Sigmoid colon (tissue), 7 donors: ENCODE measurements around the gene ARHGEF28. TPM values are rescaled to one million over a fixed set of nuclear protein-coding genes. Genes with fewer than 3 reads are reported as not detected.

Source experiments
- DNase-seq: peaks from one replicate; pipeline ENCODE4 v3.0.0-alpha.2; 2019
- H3K27ac ChIP-seq, 4 donors: fragments of 200-600 bp; sonication (generic); one replicate each; pipeline ENCODE4 v1.5.1; 2016 to 2019; ENCODE audit warnings: mild to moderate bottlenecking in 1 of 4
- H3K27me3 ChIP-seq, 3 donors: fragments of 200-600 bp; sonication (generic); one replicate each; pipeline ENCODE4 v1.5.1; 2019; ENCODE audit warnings: mild to moderate bottlenecking in 1 of 3
- H3K36me3 ChIP-seq, 4 donors: fragments of 200-600 bp; sonication (generic); one replicate each; pipeline ENCODE4 v1.5.1; 2016 to 2019
- H3K4me1 ChIP-seq, 4 donors: fragments of 200-600 bp; sonication (generic); one replicate each; pipeline ENCODE4 v1.5.1; 2017 to 2019
- H3K4me3 ChIP-seq, 4 donors: fragments of 200-600 bp; sonication (generic); one replicate each; pipeline ENCODE4 v1.5.1; 2017 to 2019; ENCODE audit warnings: mild to moderate bottlenecking in 2 of 4, moderate library complexity in 1 of 4
- H3K9me3 ChIP-seq, 4 donors: fragments of 200-600 bp in 3 of 4; sonication (generic) in 3 of 4; one replicate each; pipeline versions ENCODE4 v1.5.1 to v1.6.1; 2013 to 2019
- CTCF ChIP-seq, 4 experiments: fragments of 450-650 bp in 3 of 4; fragments of 200-600 bp in 1 of 4; IDR thresholded peaks; one replicate each; pipeline ENCODE4 v1.5.1; 2016 to 2019; ENCODE audit warnings: antibody characterized with exemption in 4 of 4, mild to moderate bottlenecking in 3 of 4, moderate library complexity in 2 of 4
- EP300 ChIP-seq, 4 donors: sonication (generic); formaldehyde crosslinking; IDR thresholded peaks; one replicate each; pipeline ENCODE4 v1.6.1; 2017; ENCODE audit warnings: antibody characterized with exemption in 4 of 4
- POLR2A ChIP-seq, 2 donors: fragments of 450-650 bp; IDR thresholded peaks; one replicate each; pipeline ENCODE4 v1.6.1; 2016; ENCODE audit warnings: antibody characterized with exemption in 2 of 2, mild to moderate bottlenecking in 2 of 2, moderate library complexity in 2 of 2
- POLR2AphosphoS5 ChIP-seq, 4 donors: sonication (generic); formaldehyde crosslinking; IDR thresholded peaks; one replicate each; pipeline ENCODE4 v1.6.1; 2017; ENCODE audit warnings: antibody characterized with exemption in 4 of 4
- WGBS, 2 donors: extraction: QIAGEN DNeasy Blood & Tissue Kit; methylation state at CpG; one replicate each; pipeline ENCODE4 v1.1.7; 2013; 5-methylcytosine and 5-hydroxymethylcytosine counted together
- intact Hi-C: fragments of 100-400 bp; cut with DNase I; formaldehyde crosslinking; loops from one replicate; pipeline ENCODE4 v1.15.1; 2023
- polyA plus RNA-seq, 3 donors: library from polyadenylated mRNA; stranded (reverse); fragments of 200-250 nt; gene quantifications; one replicate each; pipeline ENCODE4 v1.2.3, GENCODE V29; 2013
- total RNA-seq, 4 donors: library from RNA; depleted of rRNA; stranded (reverse); fragments of >200 nt; gene quantifications; one replicate each; pipeline ENCODE4 v1.1.0, GENCODE V29; 2016
- donor health status: healthy with polysubstance abuse.
- donor health status: Bipolar disorder and iron deficiency.
- donor health status: healthy.

Gene ARHGEF28
- total and polyA plus RNA-seq, 7 donors, result 3.0 to 6.9 (median 3.7) TPM

DNA sequence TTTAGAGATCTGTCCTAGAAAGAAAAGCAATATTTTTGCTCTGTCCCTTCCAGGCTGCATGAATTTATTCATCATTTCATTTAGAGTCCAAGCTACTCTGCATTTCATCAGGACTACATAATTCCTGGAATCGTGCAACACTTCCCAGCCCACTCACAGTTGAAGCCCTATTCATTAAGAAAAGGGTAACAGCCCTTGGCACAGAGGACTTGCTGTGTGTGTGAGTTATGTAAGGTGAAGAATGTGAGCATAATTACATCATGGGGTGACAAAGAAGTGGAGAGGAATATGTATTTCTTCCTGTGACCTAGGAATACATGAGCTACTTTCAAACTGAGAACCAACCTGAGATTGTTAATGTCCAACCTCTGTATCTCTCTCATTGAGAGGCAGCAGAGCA is 317.4 kb downstream of the ARHGEF28 start:
- intact Hi-C loops, result no loop called here
- WGBS, 2 donors, result 91 to 94% methylated on average over 1 of the region's 1 CpG
- peaks cover 0 to 6% (median 0%) of the 10 kb centered on the region in 4 donors for H3K9me3 ChIP-seq
- DNase-seq, result no peak
- no peaks in the 10 kb centered on the region for H3K36me3 ChIP-seq
- H3K27me3 ChIP-seq, result no peaks in the 10 kb centered on the region
- H3K4me1 ChIP-seq, result peaks cover 0 to 12% (median 0%) of the 10 kb centered on the region in 4 donors
- H3K4me3 ChIP-seq, result no peak overlapping the region
- TF ChIP-seq POLR2A (IDR thresholded peaks at IDR 0.05) (no peak), EP300 (IDR thresholded peaks at IDR 0.05) (no peak), CTCF (IDR thresholded peaks at IDR 0.05) (no peak)
- H3K27ac ChIP-seq, result no peak overlapping the region

DNA sequence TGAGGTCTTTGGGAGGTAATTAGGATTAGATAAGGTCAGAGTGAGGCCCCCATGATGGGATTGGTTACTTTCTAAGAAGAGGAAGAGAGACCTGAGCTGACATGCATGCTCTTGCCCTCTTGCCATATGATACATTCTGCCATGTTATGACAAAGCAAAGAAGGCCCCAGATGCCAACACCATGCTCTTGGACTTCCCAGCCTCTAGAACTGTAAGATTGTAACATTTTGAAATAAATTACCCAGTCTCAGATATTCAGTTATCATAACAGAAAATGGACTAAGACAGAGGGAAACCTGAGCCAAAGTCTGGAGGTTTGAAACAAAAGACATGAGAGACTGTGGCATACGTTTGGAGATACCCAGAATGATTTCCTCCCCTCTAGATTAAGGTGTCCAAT is 318.6 kb downstream of the ARHGEF28 start:
- H3K27me3 ChIP-seq, result no peaks in the 10 kb centered on the region
- H3K9me3 ChIP-seq, result peaks cover 0 to 6% (median 0%) of the 10 kb centered on the region in 4 donors
- H3K4me1 ChIP-seq, result peaks cover 0 to 12% (median 0%) of the 10 kb centered on the region in 4 donors
- no peak for DNase-seq
- no peaks in the 10 kb centered on the region for H3K36me3 ChIP-seq
- no peak for TF ChIP-seq EP300 (IDR thresholded peaks at IDR 0.05)
- no peak for TF ChIP-seq POLR2A (IDR thresholded peaks at IDR 0.05)
- TF ChIP-seq POLR2AphosphoS5 (IDR thresholded peaks at IDR 0.05), result no peak
- no peak for TF ChIP-seq CTCF (IDR thresholded peaks at IDR 0.05)
- intact Hi-C loops, result no loop called here
- no peak overlapping the region for H3K4me3 ChIP-seq
- 87 to 91% methylated on average over 1 of the region's 1 CpG for WGBS, 2 donors
- no peak overlapping the region for H3K27ac ChIP-seq

DNA sequence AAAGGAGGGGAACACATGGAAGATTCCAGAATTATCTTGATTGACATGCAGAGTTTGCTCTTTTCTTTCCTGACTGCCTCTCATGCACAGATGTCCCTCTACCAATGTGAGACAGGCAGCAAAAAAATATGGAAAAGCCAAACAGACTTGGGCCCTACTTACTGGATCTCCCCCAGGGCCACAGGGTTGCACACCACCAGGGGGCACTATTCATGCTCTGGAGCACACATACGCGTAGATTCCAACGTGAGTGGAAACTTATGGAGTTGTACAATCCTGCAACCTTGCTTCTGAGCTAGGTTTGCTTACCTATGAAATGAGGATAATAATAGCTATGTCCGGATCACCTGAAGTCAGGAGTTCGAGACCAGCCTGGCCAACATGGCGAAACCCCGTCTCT is 319.5 kb downstream of the ARHGEF28 start:
- intact Hi-C loops, result no loop called here
- no peak for DNase-seq
- Histone ChIP-seq H3K36me3 (no peaks in the 10 kb centered on the region), H3K4me3 (no peak overlapping the region), H3K27me3 (no peaks in the 10 kb centered on the region), H3K4me1 (peaks cover 0 to 12% (median 0%) of the 10 kb centered on the region in 4 donors), H3K27ac (no peak overlapping the region), H3K9me3 (peaks cover 0 to 6% (median 0%) of the 10 kb centered on the region in 4 donors)
- 90 to 93% methylated on average over 7 of the region's 7 CpGs for WGBS, 2 donors
- no peak for TF ChIP-seq CTCF (IDR thresholded peaks at IDR 0.05)
- TF ChIP-seq POLR2A (IDR thresholded peaks at IDR 0.05), result no peak
- no peak for TF ChIP-seq POLR2AphosphoS5 (IDR thresholded peaks at IDR 0.05)
- TF ChIP-seq EP300 (IDR thresholded peaks at IDR 0.05), result no peak

DNA sequence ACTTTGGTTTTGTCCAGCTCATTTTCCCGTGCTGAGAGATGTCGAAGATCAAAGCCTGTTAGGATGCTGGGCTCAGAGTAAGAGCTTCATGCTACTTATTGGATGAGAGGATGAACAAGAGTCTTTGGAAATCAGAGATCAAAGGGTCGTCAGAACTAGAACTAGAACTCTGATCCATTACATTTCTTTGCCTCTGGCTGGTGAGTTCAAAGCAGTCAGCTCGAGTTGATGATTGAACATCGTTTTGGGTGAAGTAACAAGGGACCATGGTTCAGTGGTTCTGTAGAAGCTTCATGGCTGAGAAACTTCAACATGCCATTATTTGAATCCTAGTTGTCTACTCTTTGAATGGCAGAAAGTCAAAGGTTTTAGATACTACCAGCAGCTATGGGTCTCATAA is 320.3 kb downstream of the ARHGEF28 start:
- H3K9me3 ChIP-seq, result peaks cover 0 to 6% (median 0%) of the 10 kb centered on the region in 4 donors
- H3K4me3 ChIP-seq, result no peak overlapping the region
- H3K36me3 ChIP-seq, result no peaks in the 10 kb centered on the region
- 85 to 86% methylated on average over 5 of the region's 5 CpGs for WGBS, 2 donors
- intact Hi-C loops, result no loop called here
- no peaks in the 10 kb centered on the region for H3K27me3 ChIP-seq
- TF ChIP-seq CTCF (IDR thresholded peaks at IDR 0.05) (no peak), POLR2AphosphoS5 (IDR thresholded peaks at IDR 0.05) (no peak), EP300 (IDR thresholded peaks at IDR 0.05) (no peak), POLR2A (IDR thresholded peaks at IDR 0.05) (no peak)
- no peak for DNase-seq
- peaks cover 0 to 12% (median 0%) of the 10 kb centered on the region in 4 donors for H3K4me1 ChIP-seq
- no peak overlapping the region for H3K27ac ChIP-seq
